Common myeloid progenitor, CD34-positive (primary cell): ENCODE data around the gene PDZD8.
"Not testable (repeated sequence)": the region's sequence is repeated elsewhere in the genome, so short reads cannot be mapped to it uniquely, and the experiment has no call there.

Source experiments
- CTCF ChIA-PET: fragments of 350-600 bp; sonication (Branson Sonifier 250); formaldehyde crosslinking; loops from one replicate; lab custom pipeline; 2021; ENCODE audit warnings: antibody characterized with exemption; lab: Charles Lee
- POLR2A ChIA-PET: fragments of 350-600 bp; sonication (Branson Sonifier 250); formaldehyde crosslinking; loops from one replicate; lab custom pipeline; 2021; ENCODE audit warnings: antibody characterized with exemption; lab: Charles Lee
- DNase-seq, 3 donors: peaks; one replicate each; pipeline versions ENCODE4 v3.0.0 to v3.0.0-alpha.2; 2013
- H3K27ac ChIP-seq, 2 experiments: 1 replicate in 1 of 2; 2 replicates in 1 of 2; pipeline ENCODE4 v1.7.0; 2013; ENCODE audit warnings: inconsistent platforms in 2 of 2, low read length in 2 of 2, mild to moderate bottlenecking in 2 of 2, low read depth in 1 of 2, moderate library complexity in 1 of 2; ENCODE audit not compliant: severe bottlenecking in 2 of 2, insufficient read depth in 1 of 2, poor library complexity in 1 of 2
- H3K27me3 ChIP-seq, 5 experiments: replicated peaks in 2 of 5; 1 replicate in 3 of 5; 2 replicates in 2 of 5; pipeline versions ENCODE4 v1.6.1 to v1.7.0; 2013; ENCODE audit warnings: low read length in 4 of 5, mild to moderate bottlenecking in 2 of 5, moderate library complexity in 2 of 5, inconsistent platforms in 1 of 5; ENCODE audit not compliant: insufficient read depth in 5 of 5, control insufficient read depth in 4 of 5
- H3K36me3 ChIP-seq, 4 experiments: 1 replicate in 2 of 4; 2 replicates in 2 of 4; pipeline versions ENCODE4 v1.6.1 to v1.7.0; 2013; ENCODE audit warnings: low read length in 3 of 4, control low read depth in 1 of 4, mild to moderate bottlenecking in 1 of 4; ENCODE audit not compliant: control insufficient read depth in 4 of 4, insufficient read depth in 4 of 4
- H3K4me1 ChIP-seq, 4 experiments: 1 replicate in 3 of 4; 2 replicates in 1 of 4; pipeline versions ENCODE4 v1.6.1 to v1.7.1; 2013; ENCODE audit warnings: low read length in 3 of 4, mild to moderate bottlenecking in 3 of 4, control low read depth in 1 of 4, inconsistent platforms in 1 of 4, moderate library complexity in 1 of 4; ENCODE audit not compliant: control insufficient read depth in 4 of 4, insufficient read depth in 4 of 4; ENCODE audit errors: control extremely low read depth in 1 of 4
- H3K4me3 ChIP-seq, 7 experiments: 1 replicate in 4 of 7; 2 replicates in 3 of 7; pipeline versions ENCODE4 v1.5.1 to v1.7.0; 2013; ENCODE audit warnings: mild to moderate bottlenecking in 7 of 7, low read length in 6 of 7, moderate library complexity in 6 of 7, inconsistent platforms in 2 of 7, low read depth in 2 of 7, control low read depth in 1 of 7; ENCODE audit not compliant: insufficient read depth in 4 of 7, control insufficient read depth in 1 of 7; ENCODE audit errors: extremely low read depth in 1 of 7
- H3K9me3 ChIP-seq, 5 experiments: 1 replicate in 4 of 5; 2 replicates in 1 of 5; pipeline versions ENCODE4 v1.6.1 to v1.7.1; 2013; ENCODE audit warnings: low read length in 4 of 5, mild to moderate bottlenecking in 2 of 5, inconsistent platforms in 1 of 5, low read depth in 1 of 5, moderate library complexity in 1 of 5; ENCODE audit not compliant: control insufficient read depth in 4 of 5, insufficient read depth in 2 of 5; ENCODE audit errors: control extremely low read depth in 1 of 5
- WGBS: methylation state at CpG from one replicate; pipeline ENCODE4 v1.1.5; 2013; ENCODE audit not compliant: insufficient coverage; 5-methylcytosine and 5-hydroxymethylcytosine counted together

PDZD8 gene

GRCh38 chr10:117303451-117303850 lies 71.8 kb downstream of the PDZD8 start:
- CTCF ChIA-PET, result interaction anchor here (0.8 to 1.0 kb wide), 2 partner anchors 11 to 17 kb away, joined by 4 to 5 read pairs; no protein-coding TSS in a partner anchor
- Histone ChIP-seq H3K36me3 (peaks cover 9 to 46% (median 15%) of the 10 kb centered on the region in 4 experiments), H3K9me3 (peaks cover 3 to 16% (median 4%) of the 10 kb centered on the region in 5 experiments)
- H3K4me1 ChIP-seq, H3K27me3 ChIP-seq, POLR2A ChIA-PET, H3K27ac ChIP-seq, DNase-seq, H3K4me3 ChIP-seq: not testable (repeated sequence)
- whole genome bisulfite sequencing, result 97% methylated on average over 3 of the region's 3 CpGs

- H3K4me3 ChIP-seq, result no peak overlapping the region
- POLR2A ChIA-PET, result no interaction called here
- CTCF ChIA-PET, result interaction anchor here (1.1 to 4.5 kb wide), 3 partner anchors 18 to 84 kb away, joined by 3 to 15 read pairs (median 6); no protein-coding TSS in a partner anchor
- H3K27me3 ChIP-seq, result no peaks in the 10 kb centered on the region
- DNase-seq, result no peak
- H3K36me3 ChIP-seq, result peaks cover 8 to 50% (median 16%) of the 10 kb centered on the region in 4 experiments
- WGBS, result no CpG with 5 or more reads among the region's 1 CpG
- no peaks in the 10 kb centered on the region for H3K4me1 ChIP-seq
- H3K9me3 ChIP-seq, result peaks cover 3 to 16% (median 4%) of the 10 kb centered on the region in 5 experiments
- H3K27ac ChIP-seq, result no peak overlapping the region
Measured at GRCh38 chr10:117300671-117301070, 74.6 kb downstream of the PDZD8 start.

GRCh38 chr10:117299435-117299834 lies 75.8 kb downstream of the PDZD8 start:
- Histone ChIP-seq H3K4me1 (no peaks in the 10 kb centered on the region), H3K36me3 (peaks cover 3 to 48% (median 13%) of the 10 kb centered on the region in 4 experiments), H3K27me3 (no peaks in the 10 kb centered on the region), H3K4me3 (no peak overlapping the region), H3K27ac (no peak overlapping the region), H3K9me3 (peaks cover 3 to 16% (median 4%) of the 10 kb centered on the region in 5 experiments)
- ChIA-PET CTCF (interaction anchor here (1.1 to 4.5 kb wide), 3 partner anchors 16 to 83 kb away, joined by 3 to 15 read pairs (median 5); no protein-coding TSS in a partner anchor), POLR2A (no interaction called here)
- no peak for DNase-seq

- CTCF ChIA-PET, result interaction anchor here (1.7 to 4.5 kb wide), 2 partner anchors 18 to 20 kb away, joined by 5 to 15 read pairs; no protein-coding TSS in a partner anchor
- Histone ChIP-seq H3K4me1 (no peaks in the 10 kb centered on the region), H3K4me3 (no peak overlapping the region), H3K27ac (no peak overlapping the region), H3K9me3 (peaks cover 0 to 9% (median 0%) of the 10 kb centered on the region in 5 experiments), H3K27me3 (no peaks in the 10 kb centered on the region), H3K36me3 (peaks cover 3 to 40% (median 13%) of the 10 kb centered on the region in 4 experiments)
- DNase-seq, result no peak
- POLR2A ChIA-PET, result no interaction called here
- no CpG with 5 or more reads among the region's 1 CpG for WGBS
Measured at GRCh38 chr10:117298219-117298618, 77.0 kb downstream of the PDZD8 start.

- Histone ChIP-seq H3K4me1 (no peaks in the 10 kb centered on the region), H3K27ac (no peak overlapping the region), H3K4me3 (no peak overlapping the region), H3K27me3 (no peaks in the 10 kb centered on the region), H3K9me3 (peaks cover 0 to 3% (median 0%) of the 10 kb centered on the region in 5 experiments), H3K36me3 (peaks cover under 1 to 23% (median 11%) of the 10 kb centered on the region in 4 experiments)
- ChIA-PET CTCF (interaction anchor here (0.6 to 1.2 kb wide), 4 partner anchors 11 to 75 kb away, joined by 3 to 4 read pairs (median 3); no protein-coding TSS in a partner anchor), POLR2A (no interaction called here)
- WGBS, result 100% methylated on average over 1 of the region's 2 CpGs
- DNase-seq, result no peak
Measured at GRCh38 chr10:117294735-117295134, 80.5 kb downstream of the PDZD8 start.

GRCh38 chr10:117294039-117294645 lies 81.1 kb downstream of the PDZD8 start:
- Histone ChIP-seq H3K36me3 (peaks cover 6 to 27% (median 11%) of the 10 kb centered on the region in 4 experiments), H3K4me1 (no peaks in the 10 kb centered on the region), H3K27me3 (no peaks in the 10 kb centered on the region), H3K27ac (no peak overlapping the region), H3K9me3 (no peaks in the 10 kb centered on the region), H3K4me3 (no peak overlapping the region)
- CTCF ChIA-PET, result interaction anchor here (0.6 to 1.2 kb wide), 4 partner anchors 10 to 74 kb away, joined by 3 to 4 read pairs (median 3); no protein-coding TSS in a partner anchor
- WGBS, result no CpG with 5 or more reads among the region's 1 CpG
- POLR2A ChIA-PET, result no interaction called here
- DNase-seq, result no peak

- DNase-seq, H3K4me3 ChIP-seq, H3K9me3 ChIP-seq, H3K27ac ChIP-seq, H3K27me3 ChIP-seq, H3K4me1 ChIP-seq: not testable (repeated sequence)
- WGBS, result 100% methylated on average over 6 of the region's 10 CpGs
- POLR2A ChIA-PET, result interaction anchor here (0.7 kb wide), 1 partner anchor 34 kb away, joined by 4 read pairs; no protein-coding TSS in a partner anchor
- H3K36me3 ChIP-seq, result peaks cover 10 to 35% (median 20%) of the 10 kb centered on the region in 4 experiments
- CTCF ChIA-PET, result interaction anchor here (0.7 kb wide), 1 partner anchor 29 kb away, joined by 3 read pairs; no protein-coding TSS in a partner anchor
Measured at GRCh38 chr10:117290872-117291271, 84.4 kb downstream of the PDZD8 start.
